H9 (cell line): ENCODE measurements around the gene SERPING1. TPM values are rescaled to one million over a fixed set of nuclear protein-coding genes. Genes with fewer than 3 reads are reported as not detected.

Source experiments
- DNase-seq: peaks from one replicate; pipeline ENCODE4 v3.0.0-alpha.2; 2017
- H2AFZ ChIP-seq: one replicate; pipeline ENCODE4 v1.6.1; 2013; ENCODE audit warnings: mild to moderate bottlenecking, low read length, control low read depth, moderate library complexity
- H2AK5ac ChIP-seq: 2 replicates; pipeline ENCODE4 v1.6.1; 2013; ENCODE audit warnings: low read length, control low read depth, mixed read lengths; ENCODE audit not compliant: insufficient read length
- H2BK120ac ChIP-seq: one replicate; pipeline ENCODE4 v1.6.1; 2013; ENCODE audit warnings: low read depth, mild to moderate bottlenecking, low read length, control low read depth, inconsistent platforms; ENCODE audit not compliant: poor library complexity, severe bottlenecking
- H2BK12ac ChIP-seq: 2 replicates; pipeline ENCODE4 v1.6.1; 2013; ENCODE audit warnings: low read length, control low read depth, mixed read lengths, low read depth; ENCODE audit not compliant: insufficient read length
- H2BK15ac ChIP-seq: 2 replicates; pipeline ENCODE4 v1.6.1; 2013; ENCODE audit warnings: low read depth, low read length, control low read depth
- H2BK20ac ChIP-seq: one replicate; pipeline ENCODE4 v1.6.1; 2013; ENCODE audit warnings: low read depth, mild to moderate bottlenecking, low read length, control low read depth, inconsistent platforms; ENCODE audit not compliant: poor library complexity, severe bottlenecking
- H2BK5ac ChIP-seq: 2 replicates; pipeline ENCODE4 v1.6.1; 2013; ENCODE audit warnings: low read length, control low read depth, mixed read lengths; ENCODE audit not compliant: insufficient read length
- H3K14ac ChIP-seq: 2 replicates; pipeline ENCODE4 v1.6.1; 2013; ENCODE audit warnings: low read length, control low read depth; ENCODE audit not compliant: insufficient read depth
- H3K18ac ChIP-seq: 2 replicates; pipeline ENCODE4 v1.6.1; 2013; ENCODE audit warnings: low read depth, mild to moderate bottlenecking, mixed read lengths, low read length, control low read depth; ENCODE audit not compliant: insufficient read length
- H3K23ac ChIP-seq: 2 replicates; pipeline ENCODE4 v1.6.1; 2013; ENCODE audit warnings: low read length, control low read depth, mixed read lengths, low read depth; ENCODE audit not compliant: insufficient read length
- H3K23me2 ChIP-seq: 2 replicates; pipeline ENCODE4 v1.6.1; 2013; ENCODE audit warnings: low read depth, mild to moderate bottlenecking, mixed read lengths, low read length, control low read depth; ENCODE audit not compliant: insufficient read length, poor library complexity, severe bottlenecking
- H3K27ac ChIP-seq: 2 replicates; pipeline ENCODE4 v1.5.1; 2013; ENCODE audit warnings: low read length, control low read depth, mixed read lengths, low read depth; ENCODE audit not compliant: insufficient read length
- H3K27me3 ChIP-seq: 2 replicates; pipeline ENCODE4 v1.6.1; 2013; ENCODE audit warnings: low read length, control low read depth, inconsistent platforms; ENCODE audit not compliant: insufficient read depth
- H3K4ac ChIP-seq: 2 replicates; pipeline ENCODE4 v1.6.1; 2013; ENCODE audit warnings: low read depth, mild to moderate bottlenecking, control low read depth, inconsistent platforms, low read length, moderate library complexity
- H3K4me1 ChIP-seq: 2 replicates; pipeline ENCODE4 v1.6.1; 2013; ENCODE audit warnings: low read length, control low read depth, inconsistent platforms; ENCODE audit not compliant: insufficient read depth
- H3K4me2 ChIP-seq: 2 replicates; pipeline ENCODE4 v1.6.1; 2013; ENCODE audit warnings: low read length, control low read depth, mixed read lengths; ENCODE audit not compliant: insufficient read length, insufficient read depth
- H3K56ac ChIP-seq: 2 replicates; pipeline ENCODE4 v1.6.1; 2013; ENCODE audit warnings: low read depth, mild to moderate bottlenecking, mixed read lengths, low read length, control low read depth; ENCODE audit not compliant: insufficient read length
- H3K79me1 ChIP-seq: 2 replicates; pipeline ENCODE4 v1.6.1; 2013; ENCODE audit warnings: low read depth, mild to moderate bottlenecking, moderate library complexity, low read length, control low read depth, inconsistent platforms; ENCODE audit not compliant: insufficient read depth, poor library complexity, severe bottlenecking
- H3K79me2 ChIP-seq: 2 replicates; pipeline ENCODE4 v1.6.1; 2013; ENCODE audit warnings: low read length, control low read depth, inconsistent platforms; ENCODE audit not compliant: insufficient read depth
- H3K9ac ChIP-seq: 2 replicates; pipeline ENCODE4 v1.6.1; 2013; ENCODE audit warnings: low read length, control low read depth, mixed read lengths; ENCODE audit not compliant: insufficient read length; ENCODE audit errors: extremely low read depth
- H3K9me3 ChIP-seq: one replicate; pipeline ENCODE4 v1.6.1; 2013; ENCODE audit warnings: low read depth, low read length, inconsistent platforms; ENCODE audit not compliant: control insufficient read depth
- H3T11ph ChIP-seq: one replicate; pipeline ENCODE4 v1.6.1; 2013; ENCODE audit warnings: mild to moderate bottlenecking, low read length, control low read depth, inconsistent platforms
- H4K20me1 ChIP-seq: one replicate; pipeline ENCODE4 v1.6.1; 2013; ENCODE audit not compliant: control insufficient read depth, insufficient read length, insufficient read depth
- H4K5ac ChIP-seq: 2 replicates; pipeline ENCODE4 v1.6.1; 2013; ENCODE audit warnings: low read depth, mild to moderate bottlenecking, mixed read lengths, low read length, control low read depth; ENCODE audit not compliant: insufficient read length
- H4K8ac ChIP-seq: replicated peaks from 2 replicates; pipeline ENCODE4 v1.6.1; 2013; ENCODE audit warnings: low read length, control low read depth, mixed read lengths, low read depth; ENCODE audit not compliant: insufficient read length
- H4K91ac ChIP-seq: 2 replicates; pipeline ENCODE4 v1.6.1; 2013; ENCODE audit warnings: low read depth, mild to moderate bottlenecking, moderate library complexity, mixed read lengths, low read length, control low read depth; ENCODE audit not compliant: insufficient read length
- H3K27ac Mint-ChIP-seq, 3 experiments: 2 replicates in 2 of 3; 3 replicates in 1 of 3; pipeline ENCODE4 v1.8.0; 2020 to 2021; ENCODE audit warnings: mixed read lengths in 3 of 3, mild to moderate bottlenecking in 1 of 3, moderate library complexity in 1 of 3
- H3K27me3 Mint-ChIP-seq: 2 replicates; pipeline ENCODE4 v1.8.0; 2021; ENCODE audit warnings: low read depth, mild to moderate bottlenecking, moderate library complexity, mixed read lengths
- H3K36me3 Mint-ChIP-seq, 3 experiments: 2 replicates in 2 of 3; 3 replicates in 1 of 3; pipeline ENCODE4 v1.8.0; 2020 to 2021; ENCODE audit warnings: low read depth in 3 of 3, mixed read lengths in 3 of 3; ENCODE audit not compliant: insufficient read depth in 1 of 3
- H3K4me1 Mint-ChIP-seq, 2 experiments: 2 replicates each; pipeline ENCODE4 v1.8.0; 2020; ENCODE audit warnings: mixed read lengths in 2 of 2
- H3K4me3 Mint-ChIP-seq, 2 experiments: 2 replicates in 1 of 2; 3 replicates in 1 of 2; pipeline ENCODE4 v1.8.0; 2020 to 2021; ENCODE audit warnings: mild to moderate bottlenecking in 2 of 2, mixed read lengths in 2 of 2, moderate library complexity in 1 of 2
- H3K9me3 Mint-ChIP-seq, 2 experiments: 2 replicates in 1 of 2; 3 replicates in 1 of 2; pipeline ENCODE4 v1.8.0; 2020; ENCODE audit warnings: mild to moderate bottlenecking in 2 of 2, mixed read lengths in 2 of 2, moderate library complexity in 1 of 2
- WGBS: extraction: QIAGEN DNeasy Blood & Tissue Kit; methylation state at CpG from one replicate; pipeline ENCODE4 v1.1.7; 2013; ENCODE audit warnings: missing lambda C conversion rate, low lambda C conversion rate, mixed read lengths; ENCODE audit not compliant: insufficient read length; ENCODE audit errors: extremely low coverage; 5-methylcytosine and 5-hydroxymethylcytosine counted together
- total RNA-seq: library from RNA; stranded (reverse); gene quantifications from 2 replicates; pipeline ENCODE4 v1.2.1, GENCODE V29; 2021
- TF ChIP-seq, protein P1 (sequence below): fragments of 200-600 bp; sonication (generic); conservative IDR thresholded peaks from 3 replicates; pipeline ENCODE4 v1.8.0; 2021; ENCODE audit warnings: antibody characterized with exemption, mild to moderate bottlenecking

Gene SERPING1
- total RNA-seq, 1 experiment from 2014 or later, result 35.2 TPM

DNA sequence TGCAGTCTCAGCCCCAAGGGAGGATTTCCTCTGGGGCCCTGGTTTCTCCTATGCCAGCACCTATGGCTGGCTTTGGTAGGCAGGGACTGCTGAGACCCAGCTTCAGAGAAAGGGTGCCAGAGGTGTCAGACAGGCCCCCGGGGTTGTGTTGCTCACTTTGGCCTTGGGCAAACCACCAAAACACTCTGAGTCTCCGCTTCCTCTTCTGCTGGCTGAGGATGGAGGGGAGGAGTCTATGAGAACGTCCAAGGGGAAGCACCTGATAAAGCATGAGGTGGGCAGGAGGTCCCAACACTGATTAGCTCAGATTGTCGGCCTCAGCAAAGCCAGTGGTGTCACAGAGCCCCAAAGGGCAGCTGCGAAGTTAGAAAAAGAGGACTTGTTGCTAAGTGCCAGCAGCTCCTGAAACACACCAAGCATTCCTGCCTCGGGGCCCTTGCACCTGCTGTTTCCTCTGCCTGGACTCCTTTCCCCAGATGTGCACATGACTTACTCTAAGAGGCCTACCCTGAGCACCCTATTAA is 49.6 kb upstream of the SERPING1 start:
- H3K23ac ChIP-seq, result no peak overlapping the region
- no peak overlapping the region for H2BK120ac ChIP-seq
- H2AFZ ChIP-seq, result no peak overlapping the region
- no peaks in the 10 kb centered on the region for H3K9me3 Mint-ChIP-seq
- no peak overlapping the region for H4K91ac ChIP-seq
- H3K4me3 Mint-ChIP-seq, result no peak overlapping the region
- no peak overlapping the region for H3K27ac ChIP-seq
- TF ChIP-seq, protein P1, sequence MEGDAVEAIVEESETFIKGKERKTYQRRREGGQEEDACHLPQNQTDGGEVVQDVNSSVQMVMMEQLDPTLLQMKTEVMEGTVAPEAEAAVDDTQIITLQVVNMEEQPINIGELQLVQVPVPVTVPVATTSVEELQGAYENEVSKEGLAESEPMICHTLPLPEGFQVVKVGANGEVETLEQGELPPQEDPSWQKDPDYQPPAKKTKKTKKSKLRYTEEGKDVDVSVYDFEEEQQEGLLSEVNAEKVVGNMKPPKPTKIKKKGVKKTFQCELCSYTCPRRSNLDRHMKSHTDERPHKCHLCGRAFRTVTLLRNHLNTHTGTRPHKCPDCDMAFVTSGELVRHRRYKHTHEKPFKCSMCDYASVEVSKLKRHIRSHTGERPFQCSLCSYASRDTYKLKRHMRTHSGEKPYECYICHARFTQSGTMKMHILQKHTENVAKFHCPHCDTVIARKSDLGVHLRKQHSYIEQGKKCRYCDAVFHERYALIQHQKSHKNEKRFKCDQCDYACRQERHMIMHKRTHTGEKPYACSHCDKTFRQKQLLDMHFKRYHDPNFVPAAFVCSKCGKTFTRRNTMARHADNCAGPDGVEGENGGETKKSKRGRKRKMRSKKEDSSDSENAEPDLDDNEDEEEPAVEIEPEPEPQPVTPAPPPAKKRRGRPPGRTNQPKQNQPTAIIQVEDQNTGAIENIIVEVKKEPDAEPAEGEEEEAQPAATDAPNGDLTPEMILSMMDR, result no peak
- no peak overlapping the region for H2AK5ac ChIP-seq
- no peak overlapping the region for H3T11ph ChIP-seq
- H3K9ac ChIP-seq, result no peak overlapping the region
- no peak overlapping the region for H2BK15ac ChIP-seq
- peaks cover 3 to 24% (median 15%) of the 10 kb centered on the region in 3 experiments; a peak in 6 of 7 replicates for H3K36me3 Mint-ChIP-seq
- H4K8ac ChIP-seq, result no peak overlapping the region
- peaks cover 3% of the 10 kb centered on the region; the same call in 1 of the 2 replicates for H3K4me1 ChIP-seq
- WGBS, result no CpG with 5 or more reads among the region's 6 CpGs
- H3K9me3 ChIP-seq, result no peaks in the 10 kb centered on the region
- no peaks in the 10 kb centered on the region for H3K27me3 ChIP-seq
- no peak overlapping the region for H3K14ac ChIP-seq
- no peaks in the 10 kb centered on the region for H3K79me1 ChIP-seq
- no peaks in the 10 kb centered on the region for H4K20me1 ChIP-seq
- peaks cover 15 to 32% of the 10 kb centered on the region in 2 experiments for H3K4me1 Mint-ChIP-seq
- no peak overlapping the region for H3K18ac ChIP-seq
- H3K4ac ChIP-seq, result no peak overlapping the region
- DNase-seq, result no peak
- H3K79me2 ChIP-seq, result no peaks in the 10 kb centered on the region
- no peak overlapping the region for H2BK5ac ChIP-seq
- H4K5ac ChIP-seq, result no peak overlapping the region
- no peak overlapping the region for H3K56ac ChIP-seq
- no peaks in the 10 kb centered on the region for H3K23me2 ChIP-seq
- no peak overlapping the region for H2BK12ac ChIP-seq
- no peak overlapping the region for H3K27ac Mint-ChIP-seq
- H3K4me2 ChIP-seq, result no peak overlapping the region
- H2BK20ac ChIP-seq, result no peak overlapping the region
- H3K27me3 Mint-ChIP-seq, result peaks cover 13% of the 10 kb centered on the region
